Ishikawa (cell line): Measurements from ENCODE around the gene TTC36.

Experiments
- CEBPB ChIP-seq: IDR thresholded peaks from 2 replicates; pipeline ENCODE4 v1.6.1; 2012
- CREB1 ChIP-seq: IDR thresholded peaks from 2 replicates; pipeline ENCODE4 v1.6.1; 2012; ENCODE audit warnings: low read depth
- EGR1 ChIP-seq: IDR thresholded peaks from 2 replicates; pipeline ENCODE4 v1.6.1; 2012
- EP300 ChIP-seq: IDR thresholded peaks from 2 replicates; pipeline ENCODE4 v1.6.1; 2012; ENCODE audit warnings: borderline replicate concordance
- MAX ChIP-seq: IDR thresholded peaks from 2 replicates; pipeline ENCODE4 v1.6.1; 2012
- NFIC ChIP-seq: IDR thresholded peaks from 2 replicates; pipeline ENCODE4 v1.6.1; 2012
- RAD21 ChIP-seq: IDR thresholded peaks from 2 replicates; pipeline ENCODE4 v1.6.1; 2012; ENCODE audit warnings: low read depth
- TAF1 ChIP-seq: IDR thresholded peaks from 2 replicates; pipeline ENCODE4 v1.6.1; 2012; ENCODE audit warnings: low read depth, mild to moderate bottlenecking
- TEAD4 ChIP-seq: IDR thresholded peaks from 2 replicates; pipeline ENCODE4 v1.6.1; 2012
- YY1 ChIP-seq: IDR thresholded peaks from 2 replicates; pipeline ENCODE4 v1.6.1; 2012; ENCODE audit warnings: low read depth
- ZBTB7A ChIP-seq: IDR thresholded peaks from 2 replicates; pipeline ENCODE4 v1.6.1; 2012; ENCODE audit warnings: low read depth
- TF ChIP-seq, protein P1 (sequence below): IDR thresholded peaks from 2 replicates; pipeline ENCODE4 v1.6.1; 2012; ENCODE audit warnings: low read depth, mild to moderate bottlenecking
- TF ChIP-seq, protein P2 (sequence below): IDR thresholded peaks from 2 replicates; pipeline ENCODE4 v1.6.1; 2012

DNA sequence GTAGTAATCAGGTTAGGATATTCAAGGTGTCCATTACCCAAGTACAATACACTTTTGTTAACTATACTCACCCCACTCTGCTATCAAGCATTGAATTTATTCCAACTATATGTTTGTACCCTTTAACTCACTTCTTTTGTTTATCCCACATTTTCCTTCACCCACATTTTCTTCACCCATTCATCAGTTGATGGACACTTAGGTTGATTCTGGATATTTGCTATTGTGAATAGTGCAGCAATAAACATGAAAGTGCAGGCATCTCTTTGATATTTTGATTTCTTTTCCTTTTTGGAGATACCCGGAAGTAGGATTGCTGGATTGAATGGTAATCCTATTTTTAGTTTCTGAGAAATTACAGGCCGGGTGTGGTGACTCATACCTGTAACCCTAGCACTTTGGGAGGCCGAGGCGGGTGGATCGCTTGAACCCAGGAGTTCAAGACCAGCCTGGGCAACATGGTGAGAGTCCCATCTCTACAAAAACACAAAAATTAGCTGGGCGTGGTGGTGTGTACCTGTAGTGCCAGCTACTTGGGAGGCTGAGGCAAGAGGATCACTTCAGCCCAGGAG, 10.2 kb downstream of the TTC36 start:
- TF ChIP-seq EP300 (no peak), RAD21 (no peak), EGR1 (no peak), TEAD4 (no peak), CREB1 (no peak), CEBPB (no peak), MAX (no peak), YY1 (no peak), NFIC (no peak), TAF1 (no peak), ZBTB7A (no peak)
- TF ChIP-seq, protein P1, sequence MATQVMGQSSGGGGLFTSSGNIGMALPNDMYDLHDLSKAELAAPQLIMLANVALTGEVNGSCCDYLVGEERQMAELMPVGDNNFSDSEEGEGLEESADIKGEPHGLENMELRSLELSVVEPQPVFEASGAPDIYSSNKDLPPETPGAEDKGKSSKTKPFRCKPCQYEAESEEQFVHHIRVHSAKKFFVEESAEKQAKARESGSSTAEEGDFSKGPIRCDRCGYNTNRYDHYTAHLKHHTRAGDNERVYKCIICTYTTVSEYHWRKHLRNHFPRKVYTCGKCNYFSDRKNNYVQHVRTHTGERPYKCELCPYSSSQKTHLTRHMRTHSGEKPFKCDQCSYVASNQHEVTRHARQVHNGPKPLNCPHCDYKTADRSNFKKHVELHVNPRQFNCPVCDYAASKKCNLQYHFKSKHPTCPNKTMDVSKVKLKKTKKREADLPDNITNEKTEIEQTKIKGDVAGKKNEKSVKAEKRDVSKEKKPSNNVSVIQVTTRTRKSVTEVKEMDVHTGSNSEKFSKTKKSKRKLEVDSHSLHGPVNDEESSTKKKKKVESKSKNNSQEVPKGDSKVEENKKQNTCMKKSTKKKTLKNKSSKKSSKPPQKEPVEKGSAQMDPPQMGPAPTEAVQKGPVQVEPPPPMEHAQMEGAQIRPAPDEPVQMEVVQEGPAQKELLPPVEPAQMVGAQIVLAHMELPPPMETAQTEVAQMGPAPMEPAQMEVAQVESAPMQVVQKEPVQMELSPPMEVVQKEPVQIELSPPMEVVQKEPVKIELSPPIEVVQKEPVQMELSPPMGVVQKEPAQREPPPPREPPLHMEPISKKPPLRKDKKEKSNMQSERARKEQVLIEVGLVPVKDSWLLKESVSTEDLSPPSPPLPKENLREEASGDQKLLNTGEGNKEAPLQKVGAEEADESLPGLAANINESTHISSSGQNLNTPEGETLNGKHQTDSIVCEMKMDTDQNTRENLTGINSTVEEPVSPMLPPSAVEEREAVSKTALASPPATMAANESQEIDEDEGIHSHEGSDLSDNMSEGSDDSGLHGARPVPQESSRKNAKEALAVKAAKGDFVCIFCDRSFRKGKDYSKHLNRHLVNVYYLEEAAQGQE: no peak
- TF ChIP-seq, protein P2, sequence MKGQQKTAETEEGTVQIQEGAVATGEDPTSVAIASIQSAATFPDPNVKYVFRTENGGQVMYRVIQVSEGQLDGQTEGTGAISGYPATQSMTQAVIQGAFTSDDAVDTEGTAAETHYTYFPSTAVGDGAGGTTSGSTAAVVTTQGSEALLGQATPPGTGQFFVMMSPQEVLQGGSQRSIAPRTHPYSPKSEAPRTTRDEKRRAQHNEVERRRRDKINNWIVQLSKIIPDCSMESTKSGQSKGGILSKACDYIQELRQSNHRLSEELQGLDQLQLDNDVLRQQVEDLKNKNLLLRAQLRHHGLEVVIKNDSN: no peak
